ENCODE data around the gene PARD6A. TPM values are rescaled to one million over a fixed set of nuclear protein-coding genes. Genes with fewer than 3 reads are reported as not detected.
A peak's percentile ranks its signal among the peaks of the same experiment; 100 is the strongest.

PARD6A gene
- polyA plus RNA-seq: 0.05 to 0.23 TPM (median 0.20 TPM) in 3 replicates
- not detected for polyA plus RNA-seq (2011; ENCODE audit: low read depth)
- 0.14 TPM in 1 of 2 replicates, not detected in the other for polyA plus RNA-seq (2011; cell fraction: cytosol; rRNA removed)
- polyA plus RNA-seq (2011; cell fraction: nucleus; rRNA removed): not detected in 2 replicates
- 0.21 and 0.23 TPM in 2 replicates for polyA plus RNA-seq (2012; ENCODE audit: low replicate concordance)
- 0.92 TPM in 1 of 3 replicates, not detected in the others for polyA minus RNA-seq
- polyA minus RNA-seq (2011; cell fraction: cytosol; rRNA and poly(A)+ RNA removed): not detected
- not detected in 2 replicates for polyA minus RNA-seq (2011; cell fraction: nucleus; rRNA and poly(A)+ RNA removed)

- DNase-seq (ENCODE audit: low read depth, low spot score): peak; percentile 58
- Histone ChIP-seq H2AFZ (ENCODE audit: control insufficient read depth, low read length) (peak within 1 kb of the TSS; percentile 98), H3K27ac (ENCODE audit: control insufficient read depth, insufficient read depth, low read length) (peak within 1 kb of the TSS; percentile 81), H3K4me2 (ENCODE audit: control insufficient read depth, extremely low read depth, insufficient read depth, low read depth, low read length) (peak within 1 kb of the TSS; percentile 96), H3K9me3 (ENCODE audit: control insufficient read depth, low read depth, low read length) (no peaks in the 10 kb centered on the region), H3K36me3 (ENCODE audit: control insufficient read depth in 2 of 2, extremely low read depth in 1 of 2, insufficient read depth in 2 of 2, low read length in 2 of 2) (peaks cover 1 to 9% of the 10 kb centered on the region in 2 experiments), H3K27me3 (ENCODE audit: control insufficient read depth, extremely low read depth, insufficient read depth, low read length) (peaks cover under 1% of the 10 kb centered on the region), H3K4me1 (ENCODE audit: control insufficient read depth, extremely low read depth, insufficient read depth, low read length) (peaks cover 9% of the 10 kb centered on the region), H3K4me3 (ENCODE audit: control insufficient read depth in 2 of 3, extremely low read depth in 1 of 3, insufficient read depth in 2 of 3, low read depth in 1 of 3, low read length in 3 of 3) (peak within 1 kb of the TSS; percentile 82 to 98 (median 85)), H3K79me2 (ENCODE audit: control insufficient read depth, insufficient read depth, low read length) (peaks cover 12% of the 10 kb centered on the region), H3K9ac (ENCODE audit: control insufficient read depth, extremely low read depth, insufficient read depth, low read length) (peak within 1 kb of the TSS; percentile 81), H4K20me1 (ENCODE audit: control insufficient read depth, extremely low read depth, insufficient read depth, low read length) (no peaks in the 10 kb centered on the region), H3K9me1 (ENCODE audit: control insufficient read depth, extremely low read depth, insufficient read depth, low read length) (no peaks in the 10 kb centered on the region)
- TF ChIP-seq EZH2 (IDR thresholded peaks at IDR 0.05; ENCODE audit: low read length): no peak
- dilution Hi-C loops (cut with MboI; ENCODE audit: extremely low pct_ligation_motif_present, low sequenced_read_pairs): no loop called here
- FAIRE-seq: peak; percentile 60
These were observed at the start of gene PARD6A for GRCh38 chr16:67660564-67661028. TSS of gene PARD6A (plus strand) at chr16:67660960. CDS start at chr16:67661039, 79 bp downstream.

GRCh38 chr16:67613808-67614207 lies 47.0 kb upstream of the PARD6A start:
- Histone ChIP-seq H3K27me3 (ENCODE audit: control insufficient read depth, extremely low read depth, insufficient read depth, low read length) (no peaks in the 10 kb centered on the region), H3K4me1 (ENCODE audit: control insufficient read depth, extremely low read depth, insufficient read depth, low read length) (no peaks in the 10 kb centered on the region), H3K36me3 (ENCODE audit: control insufficient read depth in 2 of 2, extremely low read depth in 1 of 2, insufficient read depth in 2 of 2, low read length in 2 of 2) (peaks cover 16 to 20% of the 10 kb centered on the region in 2 experiments), H3K9ac (ENCODE audit: control insufficient read depth, extremely low read depth, insufficient read depth, low read length) (no peak overlapping the region), H3K9me1 (ENCODE audit: control insufficient read depth, extremely low read depth, insufficient read depth, low read length) (no peaks in the 10 kb centered on the region), H3K27ac (ENCODE audit: control insufficient read depth, insufficient read depth, low read length) (no peak overlapping the region), H3K4me2 (ENCODE audit: control insufficient read depth, extremely low read depth, insufficient read depth, low read depth, low read length) (no peak overlapping the region), H2AFZ (ENCODE audit: control insufficient read depth, low read length) (no peak overlapping the region), H3K79me2 (ENCODE audit: control insufficient read depth, insufficient read depth, low read length) (peaks cover 6% of the 10 kb centered on the region), H4K20me1 (ENCODE audit: control insufficient read depth, extremely low read depth, insufficient read depth, low read length) (no peaks in the 10 kb centered on the region), H3K4me3 (ENCODE audit: control insufficient read depth in 2 of 3, extremely low read depth in 1 of 3, insufficient read depth in 2 of 3, low read depth in 1 of 3, low read length in 3 of 3) (no peak overlapping the region), H3K9me3 (ENCODE audit: control insufficient read depth, low read depth, low read length) (no peaks in the 10 kb centered on the region)
- DNase-seq (ENCODE audit: low read depth, low spot score) (no peak), FAIRE-seq (no peak)
- no peak for TF ChIP-seq EZH2 (IDR thresholded peaks at IDR 0.05; ENCODE audit: low read length)
- TF ChIP-seq CTCF (optimal IDR thresholded peaks at IDR 0.05 in 1 of 3, IDR thresholded peaks at IDR 0.05 in 1 of 3, conservative IDR thresholded peaks at IDR 0.05 in 1 of 3; ENCODE audit: extremely low read depth in 1 of 3, insufficient read depth in 2 of 3, low read length in 3 of 3): peak in 2 of 3 experiments; percentile 7 to 45
- dilution Hi-C loops (cut with MboI; ENCODE audit: extremely low pct_ligation_motif_present, low sequenced_read_pairs): no loop called here

All from keratinocyte (primary cell).